Measurements from ENCODE around the gene MEGF11. TPM values are rescaled to one million over a fixed set of nuclear protein-coding genes. Genes with fewer than 3 reads are reported as not detected.

The MEGF11 gene
- total RNA-seq, 1 donor from 2014 or later: not detected

- no peak overlapping the region for H3K4me3 ChIP-seq (ENCODE audit: low read depth, low read length)
- TF ChIP-seq CTCF (IDR thresholded peaks at IDR 0.05; ENCODE audit: insufficient read depth, low read length, severe bottlenecking): no peak
- FAIRE-seq (no peak), DNase-seq (ENCODE audit: low read depth) (no peak)
- no peaks in the 10 kb centered on the region for H3K36me3 ChIP-seq (ENCODE audit: control insufficient read depth, insufficient read depth, low read length)
- no peaks in the 10 kb centered on the region for H3K27me3 ChIP-seq (ENCODE audit: control insufficient read depth, insufficient read depth, low read length)
Observed at GRCh38 chr15:66033143-66033542, 220.4 kb downstream of the MEGF11 start.

- FAIRE-seq: no peak
- no peak overlapping the region for H3K4me3 ChIP-seq (ENCODE audit: low read depth, low read length)
- DNase-seq (ENCODE audit: low read depth): no peak
Observed at GRCh38 chr15:66032006-66032405, 221.5 kb downstream of the MEGF11 start.

DNA sequence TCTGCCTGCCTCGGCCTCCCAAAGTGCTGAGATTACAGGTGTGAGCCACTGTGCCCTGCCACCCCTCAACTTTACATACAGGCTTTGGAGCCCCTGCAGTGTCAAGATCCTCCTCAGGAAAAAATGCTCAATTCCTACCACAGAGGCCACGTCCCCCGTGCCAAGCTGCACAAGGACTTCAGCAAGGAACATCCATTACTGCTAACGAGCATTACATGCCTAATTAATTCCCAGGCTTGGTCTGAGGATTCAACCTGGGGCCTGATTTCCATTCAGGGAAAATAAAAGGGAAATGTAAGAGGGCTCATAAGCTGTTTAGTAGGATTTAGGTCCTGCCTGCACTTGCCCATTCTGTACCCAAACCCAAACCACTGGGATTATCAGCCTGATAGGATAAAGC lies 222.9 kb downstream of the MEGF11 start:
- peak; percentile 28 for FAIRE-seq

More at GRCh38 chr15:66032006-66032405, 221.5 kb downstream of the MEGF11 start:
- no peaks in the 10 kb centered on the region for H3K27me3 ChIP-seq (ENCODE audit: control insufficient read depth, insufficient read depth, low read length)
- no peak for TF ChIP-seq CTCF (IDR thresholded peaks at IDR 0.05; ENCODE audit: insufficient read depth, low read length, severe bottlenecking)
- H3K36me3 ChIP-seq (ENCODE audit: control insufficient read depth, insufficient read depth, low read length): no peaks in the 10 kb centered on the region

DNA sequence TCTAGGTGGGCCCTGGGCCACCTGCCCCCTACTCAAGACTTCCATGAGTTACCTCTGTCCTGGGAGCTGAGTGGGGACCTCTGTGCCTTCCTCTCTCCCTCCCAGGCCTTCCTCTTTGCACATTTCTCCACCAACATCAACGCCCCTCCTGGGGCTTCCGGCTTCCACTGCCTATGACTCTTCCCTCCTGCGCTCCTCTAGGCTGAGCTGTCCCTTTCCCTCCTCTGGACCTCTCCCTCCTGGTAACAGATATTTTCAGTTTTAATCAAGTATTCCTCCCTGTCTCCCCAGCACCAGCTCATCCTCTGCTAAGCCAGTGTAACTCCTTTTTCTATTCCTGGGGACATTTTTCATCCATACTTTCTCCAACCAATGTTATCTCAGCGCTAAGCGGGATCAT lies 223.9 kb downstream of the MEGF11 start:
- TF ChIP-seq CTCF (IDR thresholded peaks at IDR 0.05; ENCODE audit: insufficient read depth, low read length, severe bottlenecking): no peak
- DNase-seq (ENCODE audit: low read depth) (no peak), FAIRE-seq (no peak)
- no peaks in the 10 kb centered on the region for H3K27me3 ChIP-seq (ENCODE audit: control insufficient read depth, insufficient read depth, low read length)
- no peaks in the 10 kb centered on the region for H3K36me3 ChIP-seq (ENCODE audit: control insufficient read depth, insufficient read depth, low read length)
- no peak overlapping the region for H3K4me3 ChIP-seq (ENCODE audit: low read depth, low read length)

More for the DNA sequence above, 222.9 kb downstream of the MEGF11 start:
- DNase-seq (ENCODE audit: low read depth): no peak
- no peak for TF ChIP-seq CTCF (IDR thresholded peaks at IDR 0.05; ENCODE audit: insufficient read depth, low read length, severe bottlenecking)
- Histone ChIP-seq H3K36me3 (ENCODE audit: control insufficient read depth, insufficient read depth, low read length) (no peaks in the 10 kb centered on the region), H3K27me3 (ENCODE audit: control insufficient read depth, insufficient read depth, low read length) (no peaks in the 10 kb centered on the region), H3K4me3 (ENCODE audit: low read depth, low read length) (no peak overlapping the region)

DNA sequence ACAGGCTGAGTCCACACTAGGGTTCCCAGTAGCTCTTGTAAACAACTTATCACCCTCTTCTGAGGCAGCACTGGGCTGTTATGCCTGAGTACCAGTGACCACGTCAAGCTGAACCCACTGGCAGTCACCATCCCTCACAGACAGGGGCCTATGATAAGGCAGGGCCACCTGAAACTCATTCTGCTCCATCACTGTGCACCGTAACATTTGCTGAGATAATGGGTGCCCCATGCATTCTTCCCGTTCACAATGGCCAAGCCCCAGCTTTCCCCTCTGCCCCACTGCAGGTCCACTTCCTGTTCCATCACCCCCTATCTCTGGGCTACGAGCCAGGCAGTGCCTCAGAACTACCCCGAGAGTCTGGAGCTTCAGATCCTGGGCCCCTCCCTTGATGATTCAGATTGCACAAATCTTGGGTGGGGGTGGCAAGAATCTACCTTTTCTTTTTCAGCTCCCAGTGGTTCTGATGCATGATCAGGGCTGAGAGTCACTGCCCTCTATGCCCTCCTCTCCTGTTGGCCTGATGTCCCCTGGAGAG lies 226.2 kb downstream of the MEGF11 start:
- DNase-seq (ENCODE audit: low read depth): peak; percentile 84

More for the DNA sequence above, 226.2 kb downstream of the MEGF11 start:
- FAIRE-seq: peak; percentile 91
- no peaks in the 10 kb centered on the region for H3K36me3 ChIP-seq (ENCODE audit: control insufficient read depth, insufficient read depth, low read length)
- no peak for TF ChIP-seq CTCF (IDR thresholded peaks at IDR 0.05; ENCODE audit: insufficient read depth, low read length, severe bottlenecking)
- H3K27me3 ChIP-seq (ENCODE audit: control insufficient read depth, insufficient read depth, low read length): no peaks in the 10 kb centered on the region
- H3K4me3 ChIP-seq (ENCODE audit: low read depth, low read length): no peak overlapping the region
